H1 (cell line): Measurements from ENCODE around the gene TAF4. TPM values are rescaled to one million over a fixed set of nuclear protein-coding genes. Genes with fewer than 3 reads are reported as not detected.

ENCODE experiments used
- GABPA ChIP-seq: IDR thresholded peaks from 2 replicates; pipeline ENCODE4 v1.6.1; 2011; ENCODE audit warnings: mild to moderate bottlenecking, low read length, moderate library complexity, borderline replicate concordance; ENCODE audit not compliant: insufficient read depth
- MAX ChIP-seq: IDR thresholded peaks from 2 replicates; pipeline ENCODE4 v1.6.1; 2012; ENCODE audit warnings: inconsistent platforms
- polyA plus RNA-seq, 7 experiments: library from polyadenylated mRNA; depleted of rRNA in 3 of 7; stranded (reverse) in 5 of 7; unstranded in 2 of 7; fragments of >200 nt in 5 of 7; fragments of 200-250 nt in 2 of 7; gene quantifications; 1 replicate in 5 of 7; 2 replicates in 1 of 7; 4 replicates in 1 of 7; pipeline versions ENCODE4 v1.2.1 to v1.2.3, GENCODE V29; 2011 to 2013; ENCODE audit warnings: missing spikeins in 2 of 7, mixed read lengths in 2 of 7
- total RNA-seq: library from RNA; stranded (reverse); fragmentation: NEBNext Ultra II Directional; extraction: Animal tissue kit (Norgen Biotek cat#: 25700); gene quantifications from 2 replicates; pipeline ENCODE4 v1.2.1, GENCODE V29; 2021

The TAF4 gene
- total and polyA plus RNA-seq, 2 of the 8 experiments (the other 6 are each of a cell fraction or from before 2014, with no cell fraction given): 16.0 to 30.1 TPM

- TF ChIP-seq MAX: no peak
- no peak for TF ChIP-seq GABPA
Measured at GRCh38 chr20:61974357-61974665, 91.4 kb downstream of the TAF4 start (continued).
